ENCODE results near the gene CHPF2.

Gene CHPF2

DNA sequence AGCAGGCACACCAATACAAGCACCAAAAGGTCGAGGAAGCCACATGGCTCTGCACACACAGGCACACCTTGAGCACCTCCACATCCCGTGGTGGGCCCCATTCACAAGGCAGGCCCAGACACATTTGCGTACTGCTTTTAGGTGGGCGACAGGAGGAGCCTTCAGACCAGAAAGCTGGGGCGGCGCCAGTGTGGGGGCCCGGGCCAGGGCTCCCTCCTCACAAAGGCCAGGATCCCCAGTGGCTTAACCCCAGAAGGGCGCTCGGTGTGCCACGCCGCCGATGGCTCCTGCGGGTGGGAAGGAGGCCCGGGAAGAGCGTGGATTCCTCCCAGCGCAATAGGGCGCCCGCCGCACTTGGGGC is 19.0 kb downstream of the CHPF2 start:
- Mint-ChIP-seq H3K4me3 (no peak overlapping the region), H3K36me3 (ENCODE audit: low read depth) (peaks cover 2% of the 10 kb centered on the region), H3K9me3 (no peaks in the 10 kb centered on the region), H3K27ac (no peak overlapping the region), H3K27me3 (ENCODE audit: low read depth) (peaks cover 74% of the 10 kb centered on the region), H3K4me1 (ENCODE audit: low read depth) (peaks cover 11% of the 10 kb centered on the region)
- DNase-seq (ENCODE audit: low spot score) = no peak

DNA sequence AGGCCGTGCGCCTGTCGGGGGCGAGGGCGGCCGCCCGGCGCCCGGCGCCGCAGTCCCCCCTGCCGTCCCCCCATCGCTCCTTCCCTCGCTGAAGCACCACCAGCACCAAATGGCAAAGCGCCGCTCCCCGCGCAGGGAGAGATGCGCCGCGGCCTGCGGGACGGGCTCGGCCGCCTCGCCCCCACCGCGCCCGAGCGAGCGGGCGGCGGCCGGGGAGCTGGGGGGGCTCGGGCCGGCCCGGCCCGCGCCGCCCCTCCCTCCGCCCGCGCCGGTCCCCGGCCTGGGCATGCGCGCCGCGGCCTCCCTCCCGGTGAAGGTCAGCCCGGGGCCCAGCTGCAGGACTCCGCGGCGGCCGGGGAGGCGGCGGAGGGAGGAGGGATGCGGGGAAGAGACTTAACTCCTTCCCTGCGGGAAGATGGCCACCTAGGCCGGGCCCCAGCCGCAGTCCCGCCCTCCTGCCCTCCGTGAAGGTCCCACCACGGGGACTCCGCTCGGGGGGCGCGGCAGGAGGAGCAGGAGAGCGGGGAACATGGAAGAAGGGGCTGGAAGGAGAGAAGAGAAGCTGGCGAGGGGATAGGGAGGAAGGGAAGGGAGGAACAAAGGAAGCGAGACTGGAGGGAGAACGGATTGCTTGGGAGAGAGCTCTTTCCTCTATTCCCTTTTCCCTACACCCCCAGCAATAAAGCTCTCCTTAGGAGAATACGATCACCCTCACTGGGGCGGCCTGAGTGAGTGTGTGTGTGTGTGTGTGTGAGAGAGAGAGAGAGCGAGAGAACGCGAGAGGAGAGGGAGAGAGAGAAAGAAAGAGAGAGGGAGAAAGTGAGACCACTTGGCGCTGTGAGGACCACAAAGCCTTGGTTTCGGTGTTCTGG is 19.6 kb downstream of the CHPF2 start:
- peaks cover 2% of the 10 kb centered on the region for H3K36me3 Mint-ChIP-seq (ENCODE audit: low read depth)
- H3K4me3 Mint-ChIP-seq = no peak overlapping the region
- peaks cover 74% of the 10 kb centered on the region for H3K27me3 Mint-ChIP-seq (ENCODE audit: low read depth)
- H3K27ac Mint-ChIP-seq = no peak overlapping the region
- H3K9me3 Mint-ChIP-seq = no peaks in the 10 kb centered on the region
- no peak for DNase-seq (ENCODE audit: low spot score)
- H3K4me1 Mint-ChIP-seq (ENCODE audit: low read depth) = peaks cover 11% of the 10 kb centered on the region

DNA sequence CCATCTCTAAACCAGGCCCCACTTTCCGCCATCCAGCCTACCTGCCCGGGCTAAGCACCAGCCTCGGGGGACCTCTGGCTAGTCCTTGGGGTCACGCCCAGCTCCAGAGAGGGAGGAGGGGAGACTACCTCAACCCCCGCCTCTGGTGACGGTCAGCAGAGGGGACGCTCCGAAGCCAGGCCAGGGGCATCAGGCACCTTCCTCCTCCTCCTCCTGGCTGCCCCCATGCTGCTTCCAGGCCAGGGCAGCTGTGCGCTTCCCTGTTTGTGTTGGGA is 20.2 kb downstream of the CHPF2 start:
- H3K27me3 Mint-ChIP-seq (ENCODE audit: low read depth) = peaks cover 72% of the 10 kb centered on the region
- no peak for DNase-seq (ENCODE audit: low spot score)
- H3K4me3 Mint-ChIP-seq = no peak overlapping the region
- no peaks in the 10 kb centered on the region for H3K9me3 Mint-ChIP-seq
- no peak overlapping the region for H3K27ac Mint-ChIP-seq
- H3K4me1 Mint-ChIP-seq (ENCODE audit: low read depth) = peaks cover 11% of the 10 kb centered on the region
- peaks cover 2% of the 10 kb centered on the region for H3K36me3 Mint-ChIP-seq (ENCODE audit: low read depth)

DNA sequence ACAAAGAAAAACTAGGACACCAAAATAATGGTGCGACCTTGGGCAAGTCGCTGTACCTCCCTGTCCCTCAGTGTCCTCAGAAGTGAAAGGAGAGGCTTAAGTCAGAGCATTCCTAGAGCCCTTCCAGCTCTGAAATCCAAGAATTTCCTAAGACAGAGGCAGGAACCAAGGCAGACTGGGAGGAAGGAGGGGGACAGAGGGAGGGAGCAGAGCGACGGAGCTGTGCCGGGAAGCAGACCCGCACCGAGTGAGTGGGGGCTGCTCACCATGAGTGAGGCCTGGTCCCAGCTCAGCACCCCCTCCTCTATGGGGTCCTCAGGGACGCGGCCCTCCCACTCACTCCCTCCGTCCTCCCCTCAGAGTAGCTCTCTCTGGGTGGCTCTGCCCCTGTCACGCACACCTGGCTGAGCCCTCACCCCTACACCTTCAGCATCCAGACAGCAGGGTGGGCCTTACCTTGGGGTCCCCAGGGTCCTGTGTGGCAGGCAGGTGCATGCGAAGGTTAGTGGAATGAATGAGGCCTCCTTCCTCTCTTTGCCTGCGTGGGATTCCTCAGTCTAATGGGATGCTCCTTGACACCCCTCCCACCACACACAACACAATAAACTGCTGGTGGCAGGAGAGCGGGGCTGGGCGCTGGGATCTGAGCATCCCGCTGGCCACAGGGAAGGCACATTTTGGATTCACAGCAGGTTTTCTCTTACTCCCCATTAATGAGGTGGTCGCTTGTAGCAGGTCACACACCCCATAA is 20.9 kb downstream of the CHPF2 start:
- Mint-ChIP-seq H3K27me3 (ENCODE audit: low read depth) (peaks cover 73% of the 10 kb centered on the region), H3K4me1 (ENCODE audit: low read depth) (peaks cover 7% of the 10 kb centered on the region)

DNA sequence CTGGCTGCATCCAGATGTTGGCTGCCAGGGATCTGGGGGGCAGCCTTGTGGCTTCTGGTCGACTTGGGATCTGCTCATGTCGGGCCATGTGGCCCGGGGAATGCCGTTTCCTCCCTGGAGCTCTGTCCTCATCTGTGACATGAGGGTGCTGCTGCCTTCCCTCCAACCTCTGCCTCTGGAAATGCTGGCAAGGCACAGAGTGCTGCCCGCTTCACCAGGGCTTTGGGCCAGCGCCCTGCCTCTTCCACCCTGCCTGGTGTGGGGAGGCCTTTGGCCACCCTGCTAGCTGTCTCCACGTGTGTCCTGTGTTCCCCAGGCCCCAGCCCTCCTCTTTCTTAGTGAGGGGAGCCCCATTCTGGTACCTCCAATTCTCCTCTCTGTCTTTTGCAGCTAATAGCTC is 22.0 kb downstream of the CHPF2 start:
- Mint-ChIP-seq H3K36me3 (ENCODE audit: low read depth) (peaks cover under 1% of the 10 kb centered on the region), H3K4me1 (ENCODE audit: low read depth) (peaks cover 2% of the 10 kb centered on the region), H3K27ac (no peak overlapping the region), H3K4me3 (no peak overlapping the region), H3K9me3 (no peaks in the 10 kb centered on the region), H3K27me3 (ENCODE audit: low read depth) (peaks cover 71% of the 10 kb centered on the region)
- no peak for DNase-seq (ENCODE audit: low spot score)

More for the DNA sequence above, 20.9 kb downstream of the CHPF2 start:
- Mint-ChIP-seq H3K4me3 (no peak overlapping the region), H3K9me3 (no peaks in the 10 kb centered on the region), H3K27ac (no peak overlapping the region), H3K36me3 (ENCODE audit: low read depth) (peaks cover 2% of the 10 kb centered on the region)
- DNase-seq (ENCODE audit: low spot score) = no peak

DNA sequence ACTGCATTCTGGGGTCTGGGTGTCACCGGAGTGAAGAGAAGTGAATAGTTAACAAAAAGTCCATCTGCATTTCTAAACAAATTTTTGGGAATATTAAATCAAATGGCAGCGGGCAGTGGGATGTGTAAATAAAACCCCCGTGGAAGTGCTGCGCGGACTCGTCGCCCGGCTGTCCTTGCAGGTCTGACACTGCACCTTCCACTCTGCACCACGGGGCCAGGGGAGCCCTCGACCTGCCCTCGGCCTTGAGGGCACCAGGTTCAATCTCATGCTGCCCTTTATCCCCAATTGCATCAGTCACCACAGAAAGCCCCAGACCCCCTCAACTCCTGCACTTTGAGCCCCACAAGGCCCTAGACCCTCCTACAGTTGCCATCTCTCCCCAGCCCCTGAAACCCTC is 22.6 kb downstream of the CHPF2 start:
- H3K9me3 Mint-ChIP-seq = no peaks in the 10 kb centered on the region
- no peak overlapping the region for H3K4me3 Mint-ChIP-seq
- no peak overlapping the region for H3K27ac Mint-ChIP-seq
- no peak for DNase-seq (ENCODE audit: low spot score)
- H3K27me3 Mint-ChIP-seq (ENCODE audit: low read depth) = peaks cover 66% of the 10 kb centered on the region
- no peaks in the 10 kb centered on the region for H3K36me3 Mint-ChIP-seq (ENCODE audit: low read depth)
- H3K4me1 Mint-ChIP-seq (ENCODE audit: low read depth) = peaks cover 2% of the 10 kb centered on the region

DNA sequence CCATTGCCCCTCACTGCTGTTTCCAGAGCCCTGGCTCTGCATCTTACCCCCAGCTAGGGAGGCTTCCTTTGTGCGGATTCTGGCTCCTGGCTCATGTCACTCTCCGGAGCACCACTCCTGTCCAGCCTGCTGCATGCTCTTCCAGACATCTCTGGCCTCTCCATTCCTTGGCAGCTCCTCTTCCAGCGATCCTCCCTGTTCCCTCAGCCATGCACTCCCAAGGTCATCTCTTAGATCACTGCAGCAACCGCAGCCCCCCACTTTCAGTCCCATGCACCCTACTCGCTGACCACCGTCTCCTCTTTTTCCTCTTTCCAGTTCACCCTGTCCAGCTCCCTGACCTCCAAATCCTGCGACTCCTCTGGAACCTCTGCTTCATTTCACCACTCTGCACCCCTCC is 23.1 kb downstream of the CHPF2 start:
- no peak for DNase-seq (ENCODE audit: low spot score)
- Mint-ChIP-seq H3K4me1 (ENCODE audit: low read depth) (peaks cover 2% of the 10 kb centered on the region), H3K27me3 (ENCODE audit: low read depth) (peaks cover 61% of the 10 kb centered on the region), H3K36me3 (ENCODE audit: low read depth) (no peaks in the 10 kb centered on the region), H3K9me3 (no peaks in the 10 kb centered on the region), H3K4me3 (no peak overlapping the region), H3K27ac (no peak overlapping the region)

DNA sequence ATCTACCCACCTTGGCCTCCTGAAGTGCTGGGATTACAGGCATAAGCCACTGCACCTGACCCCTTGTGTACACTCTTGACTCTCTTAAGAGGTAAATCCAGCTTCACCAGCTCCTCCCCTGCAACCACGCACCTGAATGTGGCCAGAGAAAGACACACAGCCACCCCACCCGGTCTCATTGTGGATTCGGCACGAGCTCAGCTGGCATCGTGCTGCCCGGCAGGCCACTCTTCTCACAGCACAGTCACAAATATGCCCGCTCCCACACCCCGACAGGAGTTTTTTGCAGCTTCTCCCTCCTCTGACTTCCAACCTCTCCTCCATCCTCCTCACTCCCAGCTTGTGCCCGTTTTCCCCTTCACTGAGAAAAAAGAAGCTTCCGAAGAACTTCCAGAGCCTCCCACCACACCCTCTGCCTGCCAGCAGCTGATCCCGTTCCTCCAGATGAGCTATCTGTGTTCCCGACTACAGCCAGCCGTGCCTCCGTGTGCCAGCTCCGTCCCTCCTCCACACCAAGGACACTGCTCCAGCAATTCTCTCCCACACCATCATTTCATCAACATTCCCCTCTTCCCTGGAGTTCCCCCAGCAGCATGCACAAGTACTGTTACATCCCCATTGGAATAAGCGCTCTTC is 24.2 kb downstream of the CHPF2 start:
- Mint-ChIP-seq H3K4me3 (no peak overlapping the region), H3K27me3 (ENCODE audit: low read depth) (peaks cover 51% of the 10 kb centered on the region), H3K27ac (no peak overlapping the region), H3K4me1 (ENCODE audit: low read depth) (no peaks in the 10 kb centered on the region), H3K9me3 (no peaks in the 10 kb centered on the region), H3K36me3 (ENCODE audit: low read depth) (no peaks in the 10 kb centered on the region)
- DNase-seq (ENCODE audit: low spot score) = no peak

DNA sequence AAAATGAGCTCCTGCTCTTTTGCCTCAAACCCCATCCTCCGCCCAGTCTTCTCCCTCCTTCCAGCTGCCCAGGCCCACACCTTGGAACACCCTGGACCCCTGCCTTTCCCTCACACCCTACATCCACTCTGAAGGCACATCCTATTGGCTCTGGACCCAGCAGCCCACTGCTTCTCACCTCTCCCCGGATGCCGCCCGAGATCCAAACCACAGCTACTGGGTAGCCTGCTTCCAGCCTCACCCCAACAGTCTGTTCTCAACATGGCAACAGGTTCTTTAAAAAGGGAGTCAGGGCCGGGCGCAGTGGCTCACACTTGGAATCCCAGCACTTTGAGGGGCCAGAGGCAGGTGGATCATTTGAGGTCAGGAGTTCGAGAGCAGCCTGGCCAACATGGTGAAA is 25.7 kb downstream of the CHPF2 start:
- DNase-seq (ENCODE audit: low spot score) = no peak
- Mint-ChIP-seq H3K4me3 (no peak overlapping the region), H3K4me1 (ENCODE audit: low read depth) (no peaks in the 10 kb centered on the region), H3K27me3 (ENCODE audit: low read depth) (peaks cover 41% of the 10 kb centered on the region), H3K27ac (no peak overlapping the region), H3K36me3 (ENCODE audit: low read depth) (no peaks in the 10 kb centered on the region), H3K9me3 (no peaks in the 10 kb centered on the region)

DNA sequence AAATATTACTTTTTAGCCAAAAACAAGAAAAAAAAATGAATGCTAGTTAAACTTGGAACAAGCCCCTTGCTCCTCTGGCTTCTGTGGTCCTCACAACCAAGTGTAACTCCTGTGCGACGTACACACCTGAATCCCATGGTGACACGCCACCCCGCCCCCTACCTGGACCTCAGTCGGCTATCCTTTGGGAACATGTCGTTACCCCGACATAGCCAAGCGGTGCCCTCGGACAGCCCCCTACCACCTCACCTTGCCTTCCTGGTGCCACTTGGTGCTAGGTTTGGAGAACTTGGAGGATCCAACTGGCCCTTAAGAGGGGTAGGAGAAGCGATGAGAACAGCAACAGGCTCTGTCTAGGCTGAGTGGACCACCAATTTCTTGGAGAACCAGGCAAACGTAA is 28.2 kb downstream of the CHPF2 start:
- Mint-ChIP-seq H3K4me3 (no peak overlapping the region), H3K36me3 (ENCODE audit: low read depth) (no peaks in the 10 kb centered on the region), H3K9me3 (no peaks in the 10 kb centered on the region), H3K27ac (no peak overlapping the region), H3K27me3 (ENCODE audit: low read depth) (peaks cover 28% of the 10 kb centered on the region), H3K4me1 (ENCODE audit: low read depth) (no peaks in the 10 kb centered on the region)
- DNase-seq (ENCODE audit: low spot score) = no peak

DNA sequence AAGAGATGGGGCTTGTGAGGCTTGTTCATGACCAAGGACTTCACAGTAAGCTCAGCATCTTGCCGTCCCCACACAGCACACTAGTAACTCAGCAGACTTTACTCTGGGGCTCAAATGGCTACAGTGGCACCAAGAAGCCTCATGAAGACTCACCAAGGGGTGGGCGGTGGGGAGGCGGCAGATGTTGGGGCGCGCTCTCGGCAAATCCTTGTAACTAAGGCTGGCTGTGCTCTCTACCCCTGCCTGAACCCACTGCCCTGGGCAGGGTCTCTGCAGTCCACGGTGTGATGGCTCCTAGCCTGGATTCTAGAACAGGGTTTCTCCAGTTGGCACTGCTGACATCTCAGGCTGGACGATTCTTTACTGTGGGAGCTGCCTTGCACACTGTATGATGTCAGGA is 28.6 kb downstream of the CHPF2 start:
- Mint-ChIP-seq H3K9me3 (no peaks in the 10 kb centered on the region), H3K27me3 (ENCODE audit: low read depth) (peaks cover 24% of the 10 kb centered on the region), H3K36me3 (ENCODE audit: low read depth) (no peaks in the 10 kb centered on the region), H3K4me1 (ENCODE audit: low read depth) (no peaks in the 10 kb centered on the region), H3K4me3 (no peak overlapping the region), H3K27ac (no peak overlapping the region)
- no peak for DNase-seq (ENCODE audit: low spot score)

DNA sequence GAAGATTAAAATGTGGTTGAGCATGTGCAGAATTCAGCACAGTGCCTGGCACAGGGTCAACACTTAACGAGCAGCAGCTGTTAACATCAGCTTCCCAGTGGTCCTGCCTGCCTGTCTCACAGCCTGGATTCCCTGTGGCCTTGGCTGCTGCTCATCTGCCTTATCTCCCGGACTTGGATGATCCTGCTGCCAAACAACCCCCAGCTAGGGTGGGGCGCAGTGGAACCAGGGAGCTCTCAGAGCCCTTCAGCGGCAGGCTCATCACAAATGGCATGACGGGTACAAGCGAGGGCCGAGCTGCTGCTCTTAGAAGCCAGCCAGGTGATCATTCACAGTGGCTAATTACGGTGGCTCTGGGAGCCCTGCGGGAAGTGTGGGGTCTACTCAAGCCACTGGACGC is 29.2 kb downstream of the CHPF2 start:
- H3K36me3 Mint-ChIP-seq (ENCODE audit: low read depth) = no peaks in the 10 kb centered on the region
- peaks cover 21% of the 10 kb centered on the region for H3K27me3 Mint-ChIP-seq (ENCODE audit: low read depth)
- no peaks in the 10 kb centered on the region for H3K4me1 Mint-ChIP-seq (ENCODE audit: low read depth)
- H3K4me3 Mint-ChIP-seq = no peak overlapping the region
- no peak overlapping the region for H3K27ac Mint-ChIP-seq
- H3K9me3 Mint-ChIP-seq = no peaks in the 10 kb centered on the region
- DNase-seq (ENCODE audit: low spot score) = no peak

DNA sequence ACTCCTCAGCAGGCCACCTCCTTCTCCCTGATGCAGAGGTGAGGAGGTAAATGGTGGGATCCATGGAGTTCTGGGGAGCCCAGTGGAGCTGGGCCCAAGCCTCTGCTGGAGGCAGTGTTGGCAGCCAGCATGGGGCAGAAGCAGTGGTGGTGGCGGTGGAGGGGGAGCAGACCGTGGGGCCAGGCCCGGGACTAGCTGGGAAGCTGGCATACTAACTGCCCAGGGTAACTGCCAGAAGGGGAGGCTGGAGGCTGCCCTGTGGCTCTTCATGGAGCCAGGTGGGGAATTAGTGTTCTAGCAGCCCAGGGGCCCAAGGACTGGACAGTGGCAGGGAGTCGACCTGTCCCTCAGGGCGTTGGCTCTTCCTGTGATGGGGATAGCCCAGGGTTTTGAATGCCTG is 32.3 kb downstream of the CHPF2 start:
- no peak for DNase-seq (ENCODE audit: low spot score)

DNA sequence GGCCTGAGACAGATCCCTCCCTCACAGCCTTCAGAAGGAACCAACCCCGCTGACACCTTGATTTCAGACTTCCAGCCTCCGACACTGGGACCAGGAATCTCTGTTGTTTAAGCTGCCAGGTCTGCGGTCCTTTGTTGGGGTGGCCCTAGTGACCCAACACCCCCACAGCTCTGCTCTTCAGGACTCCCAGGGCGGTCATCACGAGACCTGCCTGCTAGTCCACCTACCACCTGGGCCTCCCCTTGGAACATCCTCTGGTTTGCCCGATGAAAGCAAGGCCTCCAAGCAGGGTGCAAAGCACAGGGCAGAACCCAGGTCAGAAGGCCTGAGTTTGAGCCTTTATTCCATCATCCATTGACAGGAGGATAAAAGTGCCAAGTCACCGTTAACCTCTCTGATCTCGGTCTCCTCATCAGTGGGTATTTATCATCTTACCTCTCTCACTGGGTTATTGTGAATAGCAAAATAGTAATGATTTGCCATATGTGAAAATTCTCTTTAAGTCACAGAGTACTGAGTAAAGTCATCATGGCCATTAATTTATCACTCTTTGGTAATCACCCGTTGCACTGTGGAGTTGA is 33.2 kb downstream of the CHPF2 start:
- Mint-ChIP-seq H3K9me3 (no peaks in the 10 kb centered on the region), H3K27me3 (ENCODE audit: low read depth) (peaks cover 3% of the 10 kb centered on the region), H3K4me1 (ENCODE audit: low read depth) (no peaks in the 10 kb centered on the region), H3K36me3 (ENCODE audit: low read depth) (no peaks in the 10 kb centered on the region), H3K4me3 (no peak overlapping the region), H3K27ac (no peak overlapping the region)
- DNase-seq (ENCODE audit: low spot score) = no peak

More for the DNA sequence above, 32.3 kb downstream of the CHPF2 start:
- Mint-ChIP-seq H3K4me1 (ENCODE audit: low read depth) (no peaks in the 10 kb centered on the region), H3K27me3 (ENCODE audit: low read depth) (peaks cover 3% of the 10 kb centered on the region), H3K9me3 (no peaks in the 10 kb centered on the region), H3K36me3 (ENCODE audit: low read depth) (no peaks in the 10 kb centered on the region), H3K27ac (no peak overlapping the region), H3K4me3 (no peak overlapping the region)
